ENCODE data around the gene ZBTB7C. TPM values are rescaled to one million over a fixed set of nuclear protein-coding genes. Genes with fewer than 3 reads are reported as not detected.

Gene ZBTB7C
- polyA plus RNA-seq, 1 of the 3 experiments (the other 2 are of a cell fraction), result 0.05 TPM

- no peak for TF ChIP-seq PBX3 (IDR thresholded peaks at IDR 0.05)
- no peak for TF ChIP-seq RFX5 (IDR thresholded peaks at IDR 0.05; ENCODE audit: low read length)
- TF ChIP-seq ZBTB33 (IDR thresholded peaks at IDR 0.05; ENCODE audit: borderline replicate concordance, low read depth), result no peak
- TF ChIP-seq CTCF (IDR thresholded peaks at IDR 0.05), result no peak
- TF ChIP-seq TEAD4 (IDR thresholded peaks at IDR 0.05; ENCODE audit: borderline replicate concordance, insufficient read depth), result no peak
Observed at GRCh38 chr18:48122816-48123215, 286.4 kb downstream of the ZBTB7C start (continued).

- no peak overlapping the region for H3K4me2 ChIP-seq
- H3F3A ChIP-seq (replicated peaks; ENCODE audit: insufficient read depth), result no peaks in the 10 kb centered on the region
- WGBS (ENCODE audit: low lambda C conversion rate), result 48% methylated on average over 3 of the region's 3 CpGs
- no peaks in the 10 kb centered on the region; the same call in 1 of the 2 replicates for H3K27me3 ChIP-seq (ENCODE audit: insufficient read depth)
- peak overlapping the region in 1 of 2 experiments; percentile 64; a peak in 1 of 4 replicates for H3K27ac ChIP-seq (ENCODE audit: low read depth in 2 of 2, low read length in 1 of 2)
- no peak overlapping the region for H3K9ac ChIP-seq
- H4K20me1 ChIP-seq (ENCODE audit: insufficient read depth), result no peaks in the 10 kb centered on the region
- no peak for DNase-seq
- no peak overlapping the region for H2AFZ ChIP-seq (ENCODE audit: low read depth)
- no peaks in the 10 kb centered on the region for H3K9me3 ChIP-seq
- ChIA-PET POLR2A (interaction anchor here (2.6 kb wide), 1 partner anchor 14 kb away, joined by 6 read pairs; no protein-coding TSS in a partner anchor), CTCF (interaction anchor here (1.1 kb wide), 1 partner anchor 47 kb away, joined by 3 read pairs; no protein-coding TSS in a partner anchor)
- H3K79me2 ChIP-seq (ENCODE audit: insufficient read depth), result no peaks in the 10 kb centered on the region
- TF ChIP-seq FOXJ3 (CRISPR knock-in tag; IDR thresholded peaks at IDR 0.05) (no peak), NFIC (IDR thresholded peaks at IDR 0.05; ENCODE audit: borderline replicate concordance) (no peak), ZBTB33 (IDR thresholded peaks at IDR 0.05; ENCODE audit: borderline replicate concordance, low read depth) (no peak), RFX5 (IDR thresholded peaks at IDR 0.05; ENCODE audit: low read length) (no peak), RCOR1 (IDR thresholded peaks at IDR 0.05; ENCODE audit: low read length) (no peak)
- no peaks in the 10 kb centered on the region for H3K9me2 ChIP-seq
- no peaks in the 10 kb centered on the region for H3K36me3 ChIP-seq (replicated peaks in 1 of 2; ENCODE audit: control insufficient read depth in 1 of 2, insufficient read depth in 2 of 2, low read length in 1 of 2)
- peaks cover 0 to 59% of the 10 kb centered on the region in 2 experiments; a peak in 2 of 4 replicates for H3K4me1 ChIP-seq (ENCODE audit: control insufficient read depth in 1 of 2, insufficient read depth in 2 of 2, low read depth in 1 of 2, low read length in 1 of 2)
- H3K4me3 ChIP-seq (ENCODE audit: low read depth in 2 of 2, low read length in 1 of 2), result no peak overlapping the region
Observed at GRCh38 chr18:48122376-48122775, 286.8 kb downstream of the ZBTB7C start.

Data from SK-N-SH (cell line).